H9 (cell line): ENCODE measurements around the gene BMPER. TPM values are rescaled to one million over a fixed set of nuclear protein-coding genes. Genes with fewer than 3 reads are reported as not detected.

ENCODE experiments used
- DNase-seq: peaks from one replicate; pipeline ENCODE4 v3.0.0-alpha.2; 2017
- H2AFZ ChIP-seq: one replicate; pipeline ENCODE4 v1.6.1; 2013; ENCODE audit warnings: mild to moderate bottlenecking, low read length, control low read depth, moderate library complexity
- H2AK5ac ChIP-seq: 2 replicates; pipeline ENCODE4 v1.6.1; 2013; ENCODE audit warnings: low read length, control low read depth, mixed read lengths; ENCODE audit not compliant: insufficient read length
- H2BK120ac ChIP-seq: one replicate; pipeline ENCODE4 v1.6.1; 2013; ENCODE audit warnings: low read depth, mild to moderate bottlenecking, low read length, control low read depth, inconsistent platforms; ENCODE audit not compliant: poor library complexity, severe bottlenecking
- H2BK12ac ChIP-seq: 2 replicates; pipeline ENCODE4 v1.6.1; 2013; ENCODE audit warnings: low read length, control low read depth, mixed read lengths, low read depth; ENCODE audit not compliant: insufficient read length
- H2BK15ac ChIP-seq: 2 replicates; pipeline ENCODE4 v1.6.1; 2013; ENCODE audit warnings: low read depth, low read length, control low read depth
- H2BK20ac ChIP-seq: one replicate; pipeline ENCODE4 v1.6.1; 2013; ENCODE audit warnings: low read depth, mild to moderate bottlenecking, low read length, control low read depth, inconsistent platforms; ENCODE audit not compliant: poor library complexity, severe bottlenecking
- H2BK5ac ChIP-seq: 2 replicates; pipeline ENCODE4 v1.6.1; 2013; ENCODE audit warnings: low read length, control low read depth, mixed read lengths; ENCODE audit not compliant: insufficient read length
- H3K14ac ChIP-seq: 2 replicates; pipeline ENCODE4 v1.6.1; 2013; ENCODE audit warnings: low read length, control low read depth; ENCODE audit not compliant: insufficient read depth
- H3K18ac ChIP-seq: 2 replicates; pipeline ENCODE4 v1.6.1; 2013; ENCODE audit warnings: low read depth, mild to moderate bottlenecking, mixed read lengths, low read length, control low read depth; ENCODE audit not compliant: insufficient read length
- H3K23ac ChIP-seq: 2 replicates; pipeline ENCODE4 v1.6.1; 2013; ENCODE audit warnings: low read length, control low read depth, mixed read lengths, low read depth; ENCODE audit not compliant: insufficient read length
- H3K23me2 ChIP-seq: 2 replicates; pipeline ENCODE4 v1.6.1; 2013; ENCODE audit warnings: low read depth, mild to moderate bottlenecking, mixed read lengths, low read length, control low read depth; ENCODE audit not compliant: insufficient read length, poor library complexity, severe bottlenecking
- H3K27ac ChIP-seq: 2 replicates; pipeline ENCODE4 v1.5.1; 2013; ENCODE audit warnings: low read length, control low read depth, mixed read lengths, low read depth; ENCODE audit not compliant: insufficient read length
- H3K27me3 ChIP-seq: 2 replicates; pipeline ENCODE4 v1.6.1; 2013; ENCODE audit warnings: low read length, control low read depth, inconsistent platforms; ENCODE audit not compliant: insufficient read depth
- H3K4ac ChIP-seq: 2 replicates; pipeline ENCODE4 v1.6.1; 2013; ENCODE audit warnings: low read depth, mild to moderate bottlenecking, control low read depth, inconsistent platforms, low read length, moderate library complexity
- H3K4me1 ChIP-seq: 2 replicates; pipeline ENCODE4 v1.6.1; 2013; ENCODE audit warnings: low read length, control low read depth, inconsistent platforms; ENCODE audit not compliant: insufficient read depth
- H3K4me2 ChIP-seq: 2 replicates; pipeline ENCODE4 v1.6.1; 2013; ENCODE audit warnings: low read length, control low read depth, mixed read lengths; ENCODE audit not compliant: insufficient read length, insufficient read depth
- H3K56ac ChIP-seq: 2 replicates; pipeline ENCODE4 v1.6.1; 2013; ENCODE audit warnings: low read depth, mild to moderate bottlenecking, mixed read lengths, low read length, control low read depth; ENCODE audit not compliant: insufficient read length
- H3K79me1 ChIP-seq: 2 replicates; pipeline ENCODE4 v1.6.1; 2013; ENCODE audit warnings: low read depth, mild to moderate bottlenecking, moderate library complexity, low read length, control low read depth, inconsistent platforms; ENCODE audit not compliant: insufficient read depth, poor library complexity, severe bottlenecking
- H3K79me2 ChIP-seq: 2 replicates; pipeline ENCODE4 v1.6.1; 2013; ENCODE audit warnings: low read length, control low read depth, inconsistent platforms; ENCODE audit not compliant: insufficient read depth
- H3K9ac ChIP-seq: 2 replicates; pipeline ENCODE4 v1.6.1; 2013; ENCODE audit warnings: low read length, control low read depth, mixed read lengths; ENCODE audit not compliant: insufficient read length; ENCODE audit errors: extremely low read depth
- H3K9me3 ChIP-seq: one replicate; pipeline ENCODE4 v1.6.1; 2013; ENCODE audit warnings: low read depth, low read length, inconsistent platforms; ENCODE audit not compliant: control insufficient read depth
- H3T11ph ChIP-seq: one replicate; pipeline ENCODE4 v1.6.1; 2013; ENCODE audit warnings: mild to moderate bottlenecking, low read length, control low read depth, inconsistent platforms
- H4K20me1 ChIP-seq: one replicate; pipeline ENCODE4 v1.6.1; 2013; ENCODE audit not compliant: control insufficient read depth, insufficient read length, insufficient read depth
- H4K5ac ChIP-seq: 2 replicates; pipeline ENCODE4 v1.6.1; 2013; ENCODE audit warnings: low read depth, mild to moderate bottlenecking, mixed read lengths, low read length, control low read depth; ENCODE audit not compliant: insufficient read length
- H4K8ac ChIP-seq: replicated peaks from 2 replicates; pipeline ENCODE4 v1.6.1; 2013; ENCODE audit warnings: low read length, control low read depth, mixed read lengths, low read depth; ENCODE audit not compliant: insufficient read length
- H4K91ac ChIP-seq: 2 replicates; pipeline ENCODE4 v1.6.1; 2013; ENCODE audit warnings: low read depth, mild to moderate bottlenecking, moderate library complexity, mixed read lengths, low read length, control low read depth; ENCODE audit not compliant: insufficient read length
- H3K27ac Mint-ChIP-seq, 3 experiments: 2 replicates in 2 of 3; 3 replicates in 1 of 3; pipeline ENCODE4 v1.8.0; 2020 to 2021; ENCODE audit warnings: mixed read lengths in 3 of 3, mild to moderate bottlenecking in 1 of 3, moderate library complexity in 1 of 3
- H3K27me3 Mint-ChIP-seq: 2 replicates; pipeline ENCODE4 v1.8.0; 2021; ENCODE audit warnings: low read depth, mild to moderate bottlenecking, moderate library complexity, mixed read lengths
- H3K36me3 Mint-ChIP-seq, 3 experiments: 2 replicates in 2 of 3; 3 replicates in 1 of 3; pipeline ENCODE4 v1.8.0; 2020 to 2021; ENCODE audit warnings: low read depth in 3 of 3, mixed read lengths in 3 of 3; ENCODE audit not compliant: insufficient read depth in 1 of 3
- H3K4me1 Mint-ChIP-seq, 2 experiments: 2 replicates each; pipeline ENCODE4 v1.8.0; 2020; ENCODE audit warnings: mixed read lengths in 2 of 2
- H3K4me3 Mint-ChIP-seq, 2 experiments: 2 replicates in 1 of 2; 3 replicates in 1 of 2; pipeline ENCODE4 v1.8.0; 2020 to 2021; ENCODE audit warnings: mild to moderate bottlenecking in 2 of 2, mixed read lengths in 2 of 2, moderate library complexity in 1 of 2
- H3K9me3 Mint-ChIP-seq, 2 experiments: 2 replicates in 1 of 2; 3 replicates in 1 of 2; pipeline ENCODE4 v1.8.0; 2020; ENCODE audit warnings: mild to moderate bottlenecking in 2 of 2, mixed read lengths in 2 of 2, moderate library complexity in 1 of 2
- WGBS: extraction: QIAGEN DNeasy Blood & Tissue Kit; methylation state at CpG from one replicate; pipeline ENCODE4 v1.1.7; 2013; ENCODE audit warnings: missing lambda C conversion rate, low lambda C conversion rate, mixed read lengths; ENCODE audit not compliant: insufficient read length; ENCODE audit errors: extremely low coverage; 5-methylcytosine and 5-hydroxymethylcytosine counted together
- total RNA-seq: library from RNA; stranded (reverse); gene quantifications from 2 replicates; pipeline ENCODE4 v1.2.1, GENCODE V29; 2021
- TF ChIP-seq, protein P1 (sequence below): fragments of 200-600 bp; sonication (generic); conservative IDR thresholded peaks from 3 replicates; pipeline ENCODE4 v1.8.0; 2021; ENCODE audit warnings: antibody characterized with exemption, mild to moderate bottlenecking

BMPER gene
- total RNA-seq, 1 experiment from 2014 or later: 0.20 TPM

DNA sequence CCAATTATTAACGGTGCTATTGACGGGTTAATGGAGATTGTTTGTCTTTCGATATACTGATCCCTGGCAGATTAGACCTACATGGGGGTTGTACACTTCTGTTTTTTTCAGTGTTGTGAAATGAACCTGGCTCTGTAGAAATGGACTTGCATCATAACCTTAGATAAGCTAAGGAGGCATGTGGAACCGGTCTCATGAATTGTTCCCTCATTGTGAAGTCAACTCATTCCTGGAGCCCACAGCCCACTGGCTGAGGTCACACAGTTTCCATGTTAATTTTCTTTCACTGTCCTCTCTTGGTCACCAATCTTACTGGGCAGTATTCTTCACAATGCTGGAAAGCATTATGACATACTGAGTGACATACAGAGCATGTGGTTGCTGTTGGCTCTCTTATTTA, 202.8 kb downstream of the BMPER start:
- H3K9me3 ChIP-seq: no peaks in the 10 kb centered on the region
- H2AFZ ChIP-seq: no peak overlapping the region
- no peak overlapping the region for H3T11ph ChIP-seq
- H3K36me3 Mint-ChIP-seq: 0 out of 7 replicates have a peak, but pooled peaks cover 0 to 1% (median 0%) of the 10 kb centered on the region in 3 experiments
- no peak overlapping the region for H3K9ac ChIP-seq
- H3K4me2 ChIP-seq: no peak overlapping the region
- H3K4me1 ChIP-seq: peaks cover 3% of the 10 kb centered on the region; the same call in 1 of the 2 replicates
- TF ChIP-seq, protein P1, sequence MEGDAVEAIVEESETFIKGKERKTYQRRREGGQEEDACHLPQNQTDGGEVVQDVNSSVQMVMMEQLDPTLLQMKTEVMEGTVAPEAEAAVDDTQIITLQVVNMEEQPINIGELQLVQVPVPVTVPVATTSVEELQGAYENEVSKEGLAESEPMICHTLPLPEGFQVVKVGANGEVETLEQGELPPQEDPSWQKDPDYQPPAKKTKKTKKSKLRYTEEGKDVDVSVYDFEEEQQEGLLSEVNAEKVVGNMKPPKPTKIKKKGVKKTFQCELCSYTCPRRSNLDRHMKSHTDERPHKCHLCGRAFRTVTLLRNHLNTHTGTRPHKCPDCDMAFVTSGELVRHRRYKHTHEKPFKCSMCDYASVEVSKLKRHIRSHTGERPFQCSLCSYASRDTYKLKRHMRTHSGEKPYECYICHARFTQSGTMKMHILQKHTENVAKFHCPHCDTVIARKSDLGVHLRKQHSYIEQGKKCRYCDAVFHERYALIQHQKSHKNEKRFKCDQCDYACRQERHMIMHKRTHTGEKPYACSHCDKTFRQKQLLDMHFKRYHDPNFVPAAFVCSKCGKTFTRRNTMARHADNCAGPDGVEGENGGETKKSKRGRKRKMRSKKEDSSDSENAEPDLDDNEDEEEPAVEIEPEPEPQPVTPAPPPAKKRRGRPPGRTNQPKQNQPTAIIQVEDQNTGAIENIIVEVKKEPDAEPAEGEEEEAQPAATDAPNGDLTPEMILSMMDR: no peak
- no peak overlapping the region for H2BK20ac ChIP-seq
- H3K14ac ChIP-seq: no peak overlapping the region
- no peak overlapping the region for H2AK5ac ChIP-seq
- no peak overlapping the region for H4K91ac ChIP-seq
- WGBS: no CpG with 5 or more reads among the region's 4 CpGs
- no peaks in the 10 kb centered on the region for H3K27me3 Mint-ChIP-seq
- H3K27me3 ChIP-seq: no peaks in the 10 kb centered on the region
- no peak overlapping the region for H2BK120ac ChIP-seq
- H3K4me1 Mint-ChIP-seq: peaks cover 13 to 14% of the 10 kb centered on the region in 2 experiments
- no peaks in the 10 kb centered on the region for H3K79me2 ChIP-seq
- no peaks in the 10 kb centered on the region for H3K79me1 ChIP-seq
- no peak overlapping the region for H2BK15ac ChIP-seq
- H3K27ac ChIP-seq: no peak overlapping the region
- H3K18ac ChIP-seq: no peak overlapping the region
- no peak for DNase-seq
- no peak overlapping the region for H2BK12ac ChIP-seq
- no peak overlapping the region for H4K8ac ChIP-seq
- H2BK5ac ChIP-seq: no peak overlapping the region
- no peak overlapping the region for H3K4ac ChIP-seq
- no peak overlapping the region for H3K23ac ChIP-seq
- H3K4me3 Mint-ChIP-seq: no peak overlapping the region
- H3K56ac ChIP-seq: no peak overlapping the region
- no peaks in the 10 kb centered on the region for H3K23me2 ChIP-seq
- no peaks in the 10 kb centered on the region for H4K20me1 ChIP-seq
- no peak overlapping the region for H3K27ac Mint-ChIP-seq
- no peak overlapping the region for H4K5ac ChIP-seq
- no peaks in the 10 kb centered on the region; a peak in 2 of 5 replicates for H3K9me3 Mint-ChIP-seq
